GM12891 (cell line): Measurements from ENCODE around the gene PCDH9. TPM values are rescaled to one million over a fixed set of nuclear protein-coding genes. Genes with fewer than 3 reads are reported as not detected.

Experiments
- DNase-seq: peaks from one replicate; pipeline ENCODE4 v3.0.0; 2011; ENCODE audit warnings: low spot score; ENCODE audit not compliant: insufficient read length
- FAIRE-seq: peaks from 2 replicates; lab custom pipeline; 2011; peaks lifted over from hg19 to GRCh38; lab: Jason Lieb, UNC
- PAX5 ChIP-seq: IDR thresholded peaks from 2 replicates; pipeline ENCODE4 v1.6.1; 2011; ENCODE audit warnings: low read length, moderate library complexity, mild to moderate bottlenecking; ENCODE audit not compliant: insufficient read depth, severe bottlenecking
- POLR2A ChIP-seq: IDR thresholded peaks from 2 replicates; pipeline ENCODE4 v1.6.1; 2011; ENCODE audit warnings: low read depth, low read length, control low read depth
- POLR2AphosphoS5 ChIP-seq: IDR thresholded peaks from 2 replicates; pipeline ENCODE4 v1.6.1; 2011; ENCODE audit warnings: low read depth, low read length, control low read depth
- POU2F2 ChIP-seq: IDR thresholded peaks from 2 replicates; pipeline ENCODE4 v1.6.1; 2011; ENCODE audit warnings: low read depth, mild to moderate bottlenecking, control low read depth, low read length, moderate library complexity
- SPI1 ChIP-seq: IDR thresholded peaks from 2 replicates; pipeline ENCODE4 v1.6.1; 2011; ENCODE audit warnings: low read depth, low read length, control low read depth
- TAF1 ChIP-seq: IDR thresholded peaks from 2 replicates; pipeline ENCODE4 v1.6.1; 2011; ENCODE audit warnings: low read depth, low read length, control low read depth
- polyA plus RNA-seq: library from polyadenylated mRNA; unstranded; fragments of >200 nt; gene quantifications from one replicate; pipeline ENCODE4 v1.2.1, GENCODE V29; 2012; ENCODE audit warnings: low read depth, missing spikeins, inconsistent platforms; ENCODE audit not compliant: missing spikeins

The PCDH9 gene
- 0.01 TPM for polyA plus RNA-seq

GRCh38 chr13:67229481-67230403, at the start of gene PCDH9:
PCDH9 (minus strand) TSS chr13:67230336; CDS start chr13:67228440, 1,896 bp downstream.
- TF ChIP-seq TAF1 (no peak), POLR2AphosphoS5 (no peak), PAX5 (no peak), POU2F2 (no peak), SPI1 (no peak), POLR2A (no peak)
- no peak for DNase-seq
- no peak for FAIRE-seq

GRCh38 chr13:67278235-67278634, 48.1 kb upstream of the PCDH9 start:
- FAIRE-seq (no peak), DNase-seq (no peak)
- no peak for TF ChIP-seq POLR2A
- TF ChIP-seq TAF1: no peak
- TF ChIP-seq POU2F2: no peak
- no peak for TF ChIP-seq PAX5
- no peak for TF ChIP-seq POLR2AphosphoS5
- no peak for TF ChIP-seq SPI1

- DNase-seq: no peak
- no peak for FAIRE-seq
- TF ChIP-seq POLR2AphosphoS5: no peak
- no peak for TF ChIP-seq PAX5
- TF ChIP-seq POU2F2: no peak
- no peak for TF ChIP-seq TAF1
- TF ChIP-seq POLR2A: no peak
- TF ChIP-seq SPI1: no peak
These were observed 47.4 kb upstream of the PCDH9 start for GRCh38 chr13:67277581-67277980.

GRCh38 chr13:67275351-67275960, 45.3 kb upstream of the PCDH9 start:
- FAIRE-seq: no peak
- no peak for TF ChIP-seq POLR2AphosphoS5
- no peak for TF ChIP-seq SPI1
- no peak for TF ChIP-seq POU2F2
- TF ChIP-seq TAF1: no peak
- no peak for TF ChIP-seq POLR2A
- TF ChIP-seq PAX5: no peak
- DNase-seq: no peak

- TF ChIP-seq SPI1 (no peak), TAF1 (no peak), POLR2A (no peak), POU2F2 (no peak), POLR2AphosphoS5 (no peak), PAX5 (no peak)
- no peak for DNase-seq
These were observed 42.9 kb upstream of the PCDH9 start for GRCh38 chr13:67273001-67273400.

GRCh38 chr13:67267136-67267535, 37.0 kb upstream of the PCDH9 start:
- FAIRE-seq (no peak), DNase-seq (no peak)
- TF ChIP-seq TAF1 (no peak), PAX5 (no peak), POLR2AphosphoS5 (no peak), POLR2A (no peak), SPI1 (no peak), POU2F2 (no peak)

More at GRCh38 chr13:67273001-67273400, 42.9 kb upstream of the PCDH9 start:
- FAIRE-seq: no peak

- FAIRE-seq (no peak), DNase-seq (no peak)
- TF ChIP-seq TAF1: no peak
- no peak for TF ChIP-seq POLR2A
These were observed 29.1 kb upstream of the PCDH9 start for GRCh38 chr13:67259208-67259607.

- FAIRE-seq: no peak
- TF ChIP-seq POLR2AphosphoS5: no peak
- no peak for TF ChIP-seq PAX5
- no peak for TF ChIP-seq SPI1
- no peak for TF ChIP-seq TAF1
- no peak for TF ChIP-seq POLR2A
- no peak for TF ChIP-seq POU2F2
- DNase-seq: no peak
These were observed 28.3 kb upstream of the PCDH9 start for GRCh38 chr13:67258482-67258881.

GRCh38 chr13:67238861-67239260, 8.7 kb upstream of the PCDH9 start:
- TF ChIP-seq SPI1: no peak
- no peak for TF ChIP-seq POU2F2
- no peak for TF ChIP-seq TAF1
- TF ChIP-seq POLR2A: no peak
- no peak for TF ChIP-seq PAX5
- TF ChIP-seq POLR2AphosphoS5: no peak
- FAIRE-seq (no peak), DNase-seq (no peak)

- no peak for TF ChIP-seq POU2F2
- no peak for TF ChIP-seq POLR2A
- DNase-seq (no peak), FAIRE-seq (no peak)
These were observed 8.2 kb upstream of the PCDH9 start for GRCh38 chr13:67238277-67238859.
